ENCODE results near the gene IGFBPL1.

IGFBPL1 gene

DNA sequence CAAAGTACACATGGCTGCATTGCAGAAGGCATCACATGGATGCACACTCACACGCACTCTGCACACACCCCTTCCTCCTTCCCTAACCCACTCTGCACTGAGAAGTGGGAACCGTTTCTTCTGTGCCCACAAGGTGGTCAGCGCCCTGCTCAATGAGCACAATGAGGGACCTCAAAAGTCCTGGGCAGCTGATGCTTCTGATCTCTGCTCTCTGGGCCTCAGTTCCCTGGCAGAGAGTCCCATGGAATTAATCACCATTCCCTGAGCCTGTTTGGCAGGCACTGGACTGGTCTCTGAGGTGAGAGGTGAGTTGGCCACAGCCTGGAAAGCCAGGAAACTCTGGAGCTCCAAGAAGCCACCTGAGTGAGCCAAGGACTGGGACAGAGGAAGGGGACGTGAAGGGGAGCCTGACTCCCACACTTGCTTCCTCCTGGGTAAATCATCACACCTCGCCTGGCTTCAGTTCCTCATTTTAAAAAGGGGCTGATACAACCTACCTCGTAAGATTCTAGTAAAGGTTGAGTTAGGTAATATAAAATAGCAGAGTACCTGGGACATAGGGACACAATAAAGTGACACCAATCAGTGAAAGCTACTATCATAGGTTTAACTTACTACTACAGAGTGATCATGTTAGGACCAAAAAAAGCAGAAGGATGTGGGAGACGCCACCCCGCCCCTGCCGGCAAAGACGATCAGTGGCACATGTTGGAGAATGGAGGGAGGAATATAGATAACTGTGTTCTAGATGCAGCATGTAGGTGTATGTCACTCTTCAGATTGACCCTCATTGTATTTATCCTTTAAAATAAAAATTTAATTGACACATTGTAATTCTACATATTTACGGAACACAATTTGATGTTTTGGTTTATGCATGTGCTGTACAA is 21.1 kb upstream of the IGFBPL1 start:
- in situ Hi-C loops (cut with HindIII; ENCODE audit: low sequenced_read_pairs) = no loop called here
- no peak for TF ChIP-seq CTCF (IDR thresholded peaks at IDR 0.05; ENCODE audit: low read depth, low read length, missing control alignments)
- H3K4me3 ChIP-seq (ENCODE audit: low read depth, low read length) = no peak overlapping the region
- DNase-seq (ENCODE audit: low read depth) = no peak

DNA sequence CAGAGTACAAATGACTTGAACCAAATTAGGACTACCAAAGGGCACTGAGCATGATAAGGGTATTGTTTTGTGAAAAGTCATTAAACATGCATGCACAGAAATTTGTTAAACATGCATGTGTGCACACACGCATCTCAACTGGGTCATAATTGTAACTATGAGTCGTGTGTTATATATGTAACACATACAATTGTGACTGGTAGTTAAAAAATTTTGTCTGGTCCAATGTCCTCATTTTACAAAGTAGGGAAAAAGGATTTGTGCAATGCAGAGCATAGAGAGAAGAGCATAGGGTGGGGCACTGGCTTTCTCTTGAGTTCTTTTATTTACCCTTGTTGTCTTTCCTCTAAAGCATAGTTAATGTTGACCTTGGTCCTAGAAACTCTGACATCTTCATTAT is 19.3 kb upstream of the IGFBPL1 start:
- in situ Hi-C loops (cut with HindIII; ENCODE audit: low sequenced_read_pairs) = no loop called here
- TF ChIP-seq CTCF (IDR thresholded peaks at IDR 0.05; ENCODE audit: low read depth, low read length, missing control alignments) = no peak
- no peak for DNase-seq (ENCODE audit: low read depth)
- no peak overlapping the region for H3K4me3 ChIP-seq (ENCODE audit: low read depth, low read length)

- TF ChIP-seq CTCF (IDR thresholded peaks at IDR 0.05; ENCODE audit: low read depth, low read length, missing control alignments) = no peak
- in situ Hi-C loops (cut with HindIII; ENCODE audit: low sequenced_read_pairs) = no loop called here
- no peak for DNase-seq (ENCODE audit: low read depth)
- no peak overlapping the region for H3K4me3 ChIP-seq (ENCODE audit: low read depth, low read length)
These were observed 18.9 kb upstream of the IGFBPL1 start for GRCh38 chr9:38443181-38443580.

DNA sequence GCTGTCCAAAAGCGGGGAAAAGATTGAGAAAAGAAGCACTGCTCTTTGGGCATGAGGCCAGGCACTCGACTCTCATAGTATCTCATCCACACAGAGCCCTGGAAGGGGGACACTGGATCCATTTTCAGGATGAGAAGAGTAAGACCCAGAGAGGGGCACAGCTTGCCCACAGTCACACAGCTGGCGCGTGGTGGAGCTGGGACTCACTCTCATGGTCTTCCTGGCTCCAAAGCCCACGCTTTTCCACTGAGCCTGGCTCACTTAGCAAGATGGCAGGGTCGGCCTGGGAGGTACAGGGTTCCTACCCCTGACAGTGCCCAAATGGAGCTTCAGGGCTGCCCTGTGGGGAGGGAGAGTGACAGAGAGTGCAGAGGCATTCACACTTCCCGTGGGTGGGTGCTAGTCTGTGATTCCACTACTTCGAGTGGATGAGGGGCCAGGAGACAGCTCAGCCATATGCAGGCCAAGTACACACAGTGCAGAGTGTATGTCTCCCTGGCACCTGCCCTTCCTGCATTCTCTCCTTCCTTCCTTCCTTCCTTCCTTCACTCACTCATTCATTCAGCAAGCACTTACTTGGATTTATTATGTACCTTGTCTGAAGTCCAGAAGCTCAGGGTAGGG is 18.3 kb upstream of the IGFBPL1 start:
- no peak for TF ChIP-seq CTCF (IDR thresholded peaks at IDR 0.05; ENCODE audit: low read depth, low read length, missing control alignments)
- in situ Hi-C loops (cut with HindIII; ENCODE audit: low sequenced_read_pairs) = no loop called here
- no peak for DNase-seq (ENCODE audit: low read depth)
- H3K4me3 ChIP-seq (ENCODE audit: low read depth, low read length) = no peak overlapping the region

DNA sequence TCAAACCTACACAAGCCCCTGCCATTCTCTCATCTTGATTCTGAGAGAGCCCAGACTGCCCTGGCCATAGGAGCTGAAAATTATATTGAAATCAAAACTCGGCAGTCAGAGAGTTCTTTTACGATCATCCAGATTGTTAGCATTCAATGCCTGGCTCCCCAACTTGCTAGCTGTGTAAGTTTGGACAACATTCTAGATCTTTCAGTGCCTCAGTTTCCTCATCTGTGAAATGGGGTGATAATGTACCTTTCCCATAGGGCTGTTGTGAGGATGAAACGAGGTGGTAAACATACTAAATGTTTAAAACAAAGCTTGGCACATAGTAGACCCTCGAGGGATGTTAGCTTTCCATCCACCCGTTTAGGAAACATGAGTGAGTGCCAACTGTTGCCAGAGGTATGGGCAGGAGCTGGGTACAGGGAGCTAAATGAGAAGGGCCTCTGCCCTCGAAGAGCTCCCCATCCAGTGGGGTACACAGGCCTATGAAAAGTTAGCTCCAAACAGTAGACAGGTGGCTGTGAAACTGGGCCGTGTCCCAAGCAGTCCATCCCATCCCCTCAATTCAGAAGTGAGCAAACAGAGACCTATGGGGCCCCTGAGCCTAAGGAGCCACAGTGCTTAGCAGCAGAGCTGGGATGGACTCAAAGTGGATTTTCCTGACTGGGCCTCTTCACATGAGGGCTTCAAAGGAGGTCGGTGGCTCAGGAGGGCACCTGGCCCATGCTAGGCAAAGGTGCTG is 17.3 kb upstream of the IGFBPL1 start:
- no peak overlapping the region for H3K4me3 ChIP-seq (ENCODE audit: low read depth, low read length)
- in situ Hi-C loops (cut with HindIII; ENCODE audit: low sequenced_read_pairs) = no loop called here
- TF ChIP-seq CTCF (IDR thresholded peaks at IDR 0.05; ENCODE audit: low read depth, low read length, missing control alignments) = no peak
- no peak for DNase-seq (ENCODE audit: low read depth)

- no peak overlapping the region for H3K4me3 ChIP-seq (ENCODE audit: low read depth, low read length)
- DNase-seq (ENCODE audit: low read depth) = no peak
- in situ Hi-C loops (cut with HindIII; ENCODE audit: low sequenced_read_pairs) = no loop called here
- no peak for TF ChIP-seq CTCF (IDR thresholded peaks at IDR 0.05; ENCODE audit: low read depth, low read length, missing control alignments)
These were observed 16.3 kb upstream of the IGFBPL1 start for GRCh38 chr9:38440516-38440915.

Data from astrocyte of the cerebellum (primary cell).